Calu3 (cell line): ENCODE data around the gene TSHZ2. TPM values are rescaled to one million over a fixed set of nuclear protein-coding genes. Genes with fewer than 3 reads are reported as not detected.

Experiments used
- BruUV-seq: library from RNA; stranded (reverse); fragments of 400-500 nt; replicated peaks from 2 replicates; lab custom pipeline; 2021; lab: Mats Ljungman, UMichigan
- CTCF ChIA-PET: fragments of 300-600 bp; sonication (Branson Sonifier 250); formaldehyde crosslinking; loops from one replicate; lab custom pipeline; 2022; ENCODE audit warnings: antibody characterized with exemption; lab: Charles Lee
- DNase-seq: peaks from one replicate; pipeline ENCODE4 v3.0.0; 2022
- H3K27ac Mint-ChIP-seq: one replicate; pipeline ENCODE4 v1.8.0; 2022; ENCODE audit warnings: mixed read lengths; ENCODE audit not compliant: unreplicated experiment
- H3K27me3 Mint-ChIP-seq: one replicate; pipeline ENCODE4 v1.8.0; 2022; ENCODE audit warnings: mixed read lengths; ENCODE audit not compliant: unreplicated experiment
- H3K36me3 Mint-ChIP-seq: one replicate; pipeline ENCODE4 v1.8.0; 2022; ENCODE audit warnings: mild to moderate bottlenecking, moderate library complexity, mixed read lengths; ENCODE audit not compliant: insufficient read depth, unreplicated experiment
- H3K4me1 Mint-ChIP-seq: one replicate; pipeline ENCODE4 v1.8.0; 2022; ENCODE audit warnings: mild to moderate bottlenecking, low read depth, mixed read lengths; ENCODE audit not compliant: unreplicated experiment
- H3K4me3 Mint-ChIP-seq: one replicate; pipeline ENCODE4 v1.8.0; 2022; ENCODE audit warnings: mild to moderate bottlenecking, low read depth, moderate library complexity, mixed read lengths; ENCODE audit not compliant: unreplicated experiment
- H3K9me3 Mint-ChIP-seq: one replicate; pipeline ENCODE4 v1.8.0; 2022; ENCODE audit warnings: low read depth, mixed read lengths; ENCODE audit not compliant: unreplicated experiment
- intact Hi-C: fragments of 100-400 bp; cut with micrococcal nuclease; formaldehyde crosslinking; loops from one replicate; pipeline ENCODE4 v1.10.0; 2022; ENCODE audit not compliant: unreplicated experiment
- total RNA-seq: library from RNA; stranded (reverse); gene quantifications from 2 replicates; pipeline ENCODE4 v1.2.3, GENCODE V29; 2022
- TF ChIP-seq, protein P1 (sequence below): fragments of 200-600 bp; IDR thresholded peaks from one replicate; pipeline ENCODE4 v1.8.0; 2022; ENCODE audit warnings: antibody characterized with exemption; ENCODE audit not compliant: unreplicated experiment

Gene TSHZ2
- total RNA-seq, 1 experiment from 2014 or later = not detected

DNA sequence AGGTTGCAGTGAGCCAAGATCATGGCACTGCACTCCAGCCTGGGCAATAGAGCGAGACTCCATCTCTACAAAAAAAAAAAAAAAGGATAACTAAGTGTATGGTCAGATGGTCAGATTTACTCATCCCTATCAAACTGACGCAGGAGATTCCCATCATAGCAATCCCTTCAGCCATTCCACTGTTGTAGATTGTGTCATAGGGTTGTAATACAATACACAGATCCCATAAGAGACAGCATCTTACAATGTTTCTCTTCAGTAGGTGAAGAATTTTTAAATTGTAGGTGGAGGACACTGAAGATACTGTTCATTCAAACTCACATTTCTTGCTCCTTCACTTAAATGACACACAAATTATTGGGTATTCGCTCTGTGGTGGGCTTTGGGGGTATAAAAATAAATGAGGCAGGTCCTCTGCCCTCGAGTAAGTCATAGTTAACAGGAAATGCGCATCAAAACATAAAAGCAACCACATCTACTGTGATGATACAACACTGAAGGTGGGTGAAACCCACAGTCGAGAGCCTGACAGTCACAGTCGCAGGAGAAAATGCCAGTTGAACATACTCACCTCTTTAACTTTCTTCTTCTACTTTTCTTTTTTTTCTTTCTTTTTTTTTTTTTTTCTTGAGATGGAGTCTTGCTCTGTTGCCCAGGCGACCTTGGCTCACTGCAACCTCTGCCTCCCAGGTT, 416.0 kb downstream of the TSHZ2 start:
- no TSS peak for BruUV-seq
- intact Hi-C loops = no loop called here
- Mint-ChIP-seq H3K36me3 (no peaks in the 10 kb centered on the region), H3K9me3 (no peaks in the 10 kb centered on the region), H3K27ac (no peak overlapping the region), H3K4me3 (no peak overlapping the region), H3K27me3 (peaks cover 45% of the 10 kb centered on the region), H3K4me1 (no peaks in the 10 kb centered on the region)
- TF ChIP-seq, protein P1, sequence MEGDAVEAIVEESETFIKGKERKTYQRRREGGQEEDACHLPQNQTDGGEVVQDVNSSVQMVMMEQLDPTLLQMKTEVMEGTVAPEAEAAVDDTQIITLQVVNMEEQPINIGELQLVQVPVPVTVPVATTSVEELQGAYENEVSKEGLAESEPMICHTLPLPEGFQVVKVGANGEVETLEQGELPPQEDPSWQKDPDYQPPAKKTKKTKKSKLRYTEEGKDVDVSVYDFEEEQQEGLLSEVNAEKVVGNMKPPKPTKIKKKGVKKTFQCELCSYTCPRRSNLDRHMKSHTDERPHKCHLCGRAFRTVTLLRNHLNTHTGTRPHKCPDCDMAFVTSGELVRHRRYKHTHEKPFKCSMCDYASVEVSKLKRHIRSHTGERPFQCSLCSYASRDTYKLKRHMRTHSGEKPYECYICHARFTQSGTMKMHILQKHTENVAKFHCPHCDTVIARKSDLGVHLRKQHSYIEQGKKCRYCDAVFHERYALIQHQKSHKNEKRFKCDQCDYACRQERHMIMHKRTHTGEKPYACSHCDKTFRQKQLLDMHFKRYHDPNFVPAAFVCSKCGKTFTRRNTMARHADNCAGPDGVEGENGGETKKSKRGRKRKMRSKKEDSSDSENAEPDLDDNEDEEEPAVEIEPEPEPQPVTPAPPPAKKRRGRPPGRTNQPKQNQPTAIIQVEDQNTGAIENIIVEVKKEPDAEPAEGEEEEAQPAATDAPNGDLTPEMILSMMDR = no peak
- CTCF ChIA-PET = no interaction called here
- DNase-seq = no peak

- intact Hi-C loops = no loop called here
- no peaks in the 10 kb centered on the region for H3K4me1 Mint-ChIP-seq
- CTCF ChIA-PET = no interaction called here
- no peak for DNase-seq
- H3K27ac Mint-ChIP-seq = no peak overlapping the region
- no TSS peak for BruUV-seq
- no peaks in the 10 kb centered on the region for H3K9me3 Mint-ChIP-seq
- peaks cover 59% of the 10 kb centered on the region for H3K27me3 Mint-ChIP-seq
- no peak overlapping the region for H3K4me3 Mint-ChIP-seq
- no peaks in the 10 kb centered on the region for H3K36me3 Mint-ChIP-seq
- TF ChIP-seq, protein P1 = no peak
Measured at GRCh38 chr20:53389516-53390300, 417.6 kb downstream of the TSHZ2 start.

DNA sequence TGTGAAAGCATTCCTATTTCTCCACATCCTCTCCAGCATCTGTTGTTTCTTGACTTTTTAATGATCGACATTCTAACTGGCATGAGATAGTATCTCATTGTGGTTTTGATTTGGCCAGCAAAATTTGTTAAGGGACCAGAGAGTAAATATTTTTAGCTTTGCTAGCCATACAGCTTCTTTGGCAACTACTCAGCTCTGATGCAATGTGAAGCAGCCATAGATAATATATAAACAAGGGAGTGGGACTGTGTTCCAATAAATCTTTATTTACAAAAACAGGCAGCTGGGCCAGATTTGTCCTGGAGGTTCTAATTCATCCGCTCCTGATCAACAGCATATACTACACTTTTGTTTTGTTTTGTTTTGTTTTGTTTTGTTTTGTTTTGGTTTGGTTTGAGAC, 418.6 kb downstream of the TSHZ2 start:
- CTCF ChIA-PET = interaction anchor here (0.7 kb wide), 1 partner anchor 12 kb away, joined by 3 read pairs; no protein-coding TSS in a partner anchor
- peaks cover 70% of the 10 kb centered on the region for H3K27me3 Mint-ChIP-seq
- no peaks in the 10 kb centered on the region for H3K4me1 Mint-ChIP-seq
- intact Hi-C loops = no loop called here
- no peak overlapping the region for H3K27ac Mint-ChIP-seq
- no peaks in the 10 kb centered on the region for H3K36me3 Mint-ChIP-seq
- no peaks in the 10 kb centered on the region for H3K9me3 Mint-ChIP-seq
- no TSS peak for BruUV-seq
- TF ChIP-seq, protein P1 = no peak
- no peak for DNase-seq
- no peak overlapping the region for H3K4me3 Mint-ChIP-seq

DNA sequence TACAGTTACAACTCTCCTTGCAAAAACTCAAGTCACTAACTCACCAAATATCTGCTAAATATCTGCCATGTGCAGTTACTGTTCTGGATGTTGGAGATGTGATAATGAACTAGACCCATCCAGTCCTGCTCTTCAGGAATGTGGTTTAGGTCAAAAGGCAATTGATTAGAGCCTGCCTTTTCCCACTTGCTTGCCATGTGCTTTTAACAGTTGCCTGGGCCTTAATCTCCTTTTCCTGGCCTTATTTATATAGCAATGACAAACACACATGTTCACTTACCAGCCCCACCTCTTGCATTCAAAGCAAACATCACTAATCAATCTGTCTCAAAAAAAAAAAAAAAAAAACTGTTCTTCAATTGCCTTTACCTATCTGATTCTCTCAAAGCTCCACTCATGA, 422.3 kb downstream of the TSHZ2 start:
- peaks cover 3% of the 10 kb centered on the region for H3K4me1 Mint-ChIP-seq
- BruUV-seq = no TSS peak
- no peaks in the 10 kb centered on the region for H3K9me3 Mint-ChIP-seq
- intact Hi-C loops = no loop called here
- H3K4me3 Mint-ChIP-seq = no peak overlapping the region
- CTCF ChIA-PET = no interaction called here
- TF ChIP-seq, protein P1 = no peak
- no peaks in the 10 kb centered on the region for H3K36me3 Mint-ChIP-seq
- no peak overlapping the region for H3K27ac Mint-ChIP-seq
- peaks cover 56% of the 10 kb centered on the region for H3K27me3 Mint-ChIP-seq
- DNase-seq = no peak
